GM19328 (cell line): ENCODE measurements around the gene ANKRD1.
"Not testable (repeated sequence)": the region's sequence is repeated elsewhere in the genome, so short reads cannot be mapped to it uniquely, and the experiment has no call there.

Experiments used
- ATAC-seq: cut with Tn5 transposase; IDR thresholded peaks from one replicate; pipeline ENCODE4 v1.9.1; 2021; ENCODE audit warnings: mild to moderate bottlenecking, moderate library complexity; ENCODE audit not compliant: unreplicated experiment

The ANKRD1 gene

GRCh38 chr10:90913774-90914420, 7.0 kb downstream of the ANKRD1 start:
- no peak for ATAC-seq

- no peak for ATAC-seq
Observed at GRCh38 chr10:90912854-90913479, 7.9 kb downstream of the ANKRD1 start.

- no peak for ATAC-seq
Observed at GRCh38 chr10:90912174-90912573, 8.7 kb downstream of the ANKRD1 start.

GRCh38 chr10:90911133-90912051, 9.5 kb downstream of the ANKRD1 start:
- peak; percentile 74 for ATAC-seq

- ATAC-seq = no peak
Observed at GRCh38 chr10:90906596-90906995, 14.3 kb downstream of the ANKRD1 start.

- no peak for ATAC-seq
Observed at GRCh38 chr10:90905925-90906324, 15.0 kb downstream of the ANKRD1 start.

- ATAC-seq = not testable (repeated sequence)
Observed at GRCh38 chr10:90896916-90897315, 24.0 kb downstream of the ANKRD1 start.

- ATAC-seq = no peak
Observed at GRCh38 chr10:90893190-90893589, 27.7 kb downstream of the ANKRD1 start.

- ATAC-seq = no peak
Observed at GRCh38 chr10:90890347-90890746, 30.5 kb downstream of the ANKRD1 start.

- ATAC-seq = no peak
Observed at GRCh38 chr10:90889636-90890035, 31.3 kb downstream of the ANKRD1 start.

GRCh38 chr10:90888387-90888786, 32.5 kb downstream of the ANKRD1 start:
- ATAC-seq = no peak

- ATAC-seq = no peak
Observed at GRCh38 chr10:90887555-90887954, 33.3 kb downstream of the ANKRD1 start.

GRCh38 chr10:90885176-90885575, 35.7 kb downstream of the ANKRD1 start:
- no peak for ATAC-seq

GRCh38 chr10:90884431-90884830, 36.5 kb downstream of the ANKRD1 start:
- no peak for ATAC-seq

GRCh38 chr10:90880059-90880719, 40.7 kb downstream of the ANKRD1 start:
- not testable (repeated sequence) for ATAC-seq

GRCh38 chr10:90879062-90879461, 41.8 kb downstream of the ANKRD1 start:
- ATAC-seq = no peak

- ATAC-seq = no peak
Observed at GRCh38 chr10:90872648-90873020, 48.3 kb downstream of the ANKRD1 start.

GRCh38 chr10:90871766-90872647, 48.9 kb downstream of the ANKRD1 start, which contains the start of gene RPP30:
Gene RPP30, plus strand, starts transcription at chr10:90871974. Its CDS starts 13 bp downstream, at chr10:90871987.
- ATAC-seq = peak; percentile 92

- peak; percentile 38 for ATAC-seq
Observed at GRCh38 chr10:90871279-90871765, 49.6 kb downstream of the ANKRD1 start.

- ATAC-seq = no peak
Observed at GRCh38 chr10:90866050-90866598, 54.8 kb downstream of the ANKRD1 start.
